Measurements from ENCODE around the gene SEMA4C. TPM values are rescaled to one million over a fixed set of nuclear protein-coding genes. Genes with fewer than 3 reads are reported as not detected.

Gene SEMA4C
- polyA plus RNA-seq, 1 donor from 2014 or later: 88.7 TPM

GRCh38 chr2:96907115-96908041, 37.5 kb upstream of the SEMA4C start:
- Histone ChIP-seq H3K4me2 (ENCODE audit: low read length) (no peak overlapping the region), H3K27me3 (ENCODE audit: insufficient read depth, low read depth, low read length) (no peaks in the 10 kb centered on the region), H3K79me2 (replicated peaks; ENCODE audit: insufficient read depth, low read length) (no peaks in the 10 kb centered on the region), H3K4me3 (ENCODE audit: low read length) (no peak overlapping the region), H3K9ac (ENCODE audit: low read length) (no peak overlapping the region), H2AFZ (ENCODE audit: low read depth, low read length) (no peak overlapping the region), H4K20me1 (ENCODE audit: insufficient read depth) (no peaks in the 10 kb centered on the region), H3F3A (ENCODE audit: insufficient read depth, low read length, poor library complexity, severe bottlenecking) (no peaks in the 10 kb centered on the region), H3K36me3 (ENCODE audit: insufficient read depth, low read length) (no peaks in the 10 kb centered on the region), H3K27ac (ENCODE audit: low read length) (no peak overlapping the region), H3K9me2 (ENCODE audit: insufficient read depth, low read length) (no peaks in the 10 kb centered on the region), H3K9me3 (ENCODE audit: low read length) (no peaks in the 10 kb centered on the region)
- TF ChIP-seq MXI1 (conservative IDR thresholded peaks at IDR 0.05; ENCODE audit: poor library complexity, severe bottlenecking): no peak
- no peak for TF ChIP-seq SMC3 (conservative IDR thresholded peaks at IDR 0.05; ENCODE audit: poor library complexity)
- no peak for TF ChIP-seq RAD21 (conservative IDR thresholded peaks at IDR 0.05)
- TF ChIP-seq EP300 (conservative IDR thresholded peaks at IDR 0.05; ENCODE audit: poor library complexity, severe bottlenecking): no peak
- no peak for TF ChIP-seq POLR2AphosphoS5 (IDR thresholded peaks at IDR 0.05)
- no peak for TF ChIP-seq TAF1 (IDR thresholded peaks at IDR 0.05; ENCODE audit: low read depth)
- no peak for TF ChIP-seq REST (IDR thresholded peaks at IDR 0.05; ENCODE audit: borderline replicate concordance)

- Histone ChIP-seq H3K9me3 (ENCODE audit: low read length) (no peaks in the 10 kb centered on the region), H4K20me1 (ENCODE audit: insufficient read depth) (no peaks in the 10 kb centered on the region), H3K27ac (ENCODE audit: low read length) (no peak overlapping the region), H3K9ac (ENCODE audit: low read length) (no peak overlapping the region), H3K9me2 (ENCODE audit: insufficient read depth, low read length) (no peaks in the 10 kb centered on the region), H3K79me2 (replicated peaks; ENCODE audit: insufficient read depth, low read length) (no peaks in the 10 kb centered on the region), H3K27me3 (ENCODE audit: insufficient read depth, low read depth, low read length) (no peaks in the 10 kb centered on the region), H3F3A (ENCODE audit: insufficient read depth, low read length, poor library complexity, severe bottlenecking) (no peaks in the 10 kb centered on the region), H2AFZ (ENCODE audit: low read depth, low read length) (no peak overlapping the region), H3K36me3 (ENCODE audit: insufficient read depth, low read length) (no peaks in the 10 kb centered on the region), H3K4me2 (ENCODE audit: low read length) (no peak overlapping the region), H3K4me3 (ENCODE audit: low read length) (no peak overlapping the region)
- no peak for TF ChIP-seq POLR2AphosphoS5 (IDR thresholded peaks at IDR 0.05)
Measured at GRCh38 chr2:96906729-96907114, 36.8 kb upstream of the SEMA4C start.

GRCh38 chr2:96903815-96904214, 33.9 kb upstream of the SEMA4C start:
- no peaks in the 10 kb centered on the region for H3F3A ChIP-seq (ENCODE audit: insufficient read depth, low read length, poor library complexity, severe bottlenecking)
- H3K4me3 ChIP-seq (ENCODE audit: low read length): no peak overlapping the region
- no peak overlapping the region for H3K4me2 ChIP-seq (ENCODE audit: low read length)
- TF ChIP-seq CTCF (IDR thresholded peaks at IDR 0.05; ENCODE audit: poor library complexity, severe bottlenecking): no peak
- TF ChIP-seq REST (IDR thresholded peaks at IDR 0.05; ENCODE audit: borderline replicate concordance): no peak
- no peak for TF ChIP-seq MXI1 (conservative IDR thresholded peaks at IDR 0.05; ENCODE audit: poor library complexity, severe bottlenecking)
- no peak overlapping the region for H2AFZ ChIP-seq (ENCODE audit: low read depth, low read length)
- H3K79me2 ChIP-seq (replicated peaks; ENCODE audit: insufficient read depth, low read length): no peaks in the 10 kb centered on the region
- no peaks in the 10 kb centered on the region for H3K9me3 ChIP-seq (ENCODE audit: low read length)
- H3K36me3 ChIP-seq (ENCODE audit: insufficient read depth, low read length): no peaks in the 10 kb centered on the region
- H3K9ac ChIP-seq (ENCODE audit: low read length): no peak overlapping the region
- H3K27me3 ChIP-seq (ENCODE audit: insufficient read depth, low read depth, low read length): no peaks in the 10 kb centered on the region
- no peak overlapping the region for H3K27ac ChIP-seq (ENCODE audit: low read length)
- H4K20me1 ChIP-seq (ENCODE audit: insufficient read depth): no peaks in the 10 kb centered on the region
- H3K9me2 ChIP-seq (ENCODE audit: insufficient read depth, low read length): no peaks in the 10 kb centered on the region

Measured in neural cell (in vitro differentiated cells).